ENCODE results near the gene MYLK4. TPM values are rescaled to one million over a fixed set of nuclear protein-coding genes. Genes with fewer than 3 reads are reported as not detected.

Gene MYLK4
- total RNA-seq, 4 donors from 2014 or later: 2.4 to 46.7 (median 26.9) TPM

GRCh38 chr6:2793534-2794151 is 42.9 kb upstream of the MYLK4 start:
- DNase-seq (peak; percentile 50 to 77), ATAC-seq (peak; percentile 32 to 67)
- Histone ChIP-seq H3K27ac (peak overlapping the region in 3 of 4 donors; percentile 19 to 64 (median 49)), H3K36me3 (no peaks in the 10 kb centered on the region), H3K27me3 (no peaks in the 10 kb centered on the region), H3K4me3 (no peak overlapping the region), H3K9me3 (no peaks in the 10 kb centered on the region), H3K4me1 (peaks cover 23 to 39% of the 10 kb centered on the region in 2 donors)
- TF ChIP-seq CTCF (IDR thresholded peaks at IDR 0.05 in 4 of 5, conservative IDR thresholded peaks at IDR 0.05 in 1 of 5) (no peak), POLR2A (IDR thresholded peaks at IDR 0.05) (no peak)
- intact Hi-C loops (cut with DNase I; ENCODE audit: low total_unique reads) (loop anchor here (5.0 kb wide), 1 partner anchor 194 kb away; no protein-coding TSS in a partner anchor), in situ Hi-C loops (cut with MboI; ENCODE audit: low sequenced_read_pairs in 4 of 4) (loop anchor here in 3 of 4 donors (10.0 kb wide), 1 partner anchor 51 kb away; the partner anchor contains the start of gene SERPINB1 (in 3 of the 3))

- H3K4me1 ChIP-seq: peaks cover 23 to 38% of the 10 kb centered on the region in 2 donors
- DNase-seq (no peak), ATAC-seq (no peak)
- H3K27me3 ChIP-seq: no peaks in the 10 kb centered on the region
- intact Hi-C loops (cut with DNase I; ENCODE audit: low total_unique reads): loop anchor here (5.0 kb wide), 1 partner anchor 195 kb away; no protein-coding TSS in a partner anchor
- no peak for TF ChIP-seq CTCF (IDR thresholded peaks at IDR 0.05 in 4 of 5, conservative IDR thresholded peaks at IDR 0.05 in 1 of 5)
- TF ChIP-seq POLR2A (IDR thresholded peaks at IDR 0.05): no peak
- no peak overlapping the region for H3K4me3 ChIP-seq
- H3K27ac ChIP-seq: peak overlapping the region; percentile 78 to 80 (median 79)
- in situ Hi-C loops (cut with MboI; ENCODE audit: low sequenced_read_pairs in 4 of 4): loop anchor here in 3 of 4 donors (10.0 kb wide), 1 partner anchor 52 kb away; the partner anchor contains the start of gene SERPINB1 (in 3 of the 3)
- H3K36me3 ChIP-seq: no peaks in the 10 kb centered on the region
- no peaks in the 10 kb centered on the region for H3K9me3 ChIP-seq
These were observed 41.8 kb upstream of the MYLK4 start for GRCh38 chr6:2792330-2793110.

GRCh38 chr6:2791450-2791974 is 40.8 kb upstream of the MYLK4 start:
- DNase-seq: no peak
- H3K27me3 ChIP-seq: no peaks in the 10 kb centered on the region
- H3K4me1 ChIP-seq: peaks cover 23 to 31% of the 10 kb centered on the region in 2 donors
- H3K9me3 ChIP-seq: no peaks in the 10 kb centered on the region
- TF ChIP-seq CTCF (IDR thresholded peaks at IDR 0.05 in 4 of 5, conservative IDR thresholded peaks at IDR 0.05 in 1 of 5) (no peak), POLR2A (IDR thresholded peaks at IDR 0.05) (no peak)
- H3K36me3 ChIP-seq: no peaks in the 10 kb centered on the region
- no peak overlapping the region for H3K4me3 ChIP-seq
- intact Hi-C loops (cut with DNase I; ENCODE audit: low total_unique reads): loop anchor here (1.0 to 5.0 kb wide), 4 partner anchors 55 to 196 kb away; no protein-coding TSS in a partner anchor
- in situ Hi-C loops (cut with MboI; ENCODE audit: low sequenced_read_pairs in 4 of 4): loop anchor here in 3 of 4 donors (10.0 kb wide), 1 partner anchor 53 kb away; the partner anchor contains the start of gene SERPINB1 (in 3 of the 3)
- no peak for ATAC-seq
- peak overlapping the region; percentile 78 to 80 (median 79) for H3K27ac ChIP-seq

GRCh38 chr6:2790588-2791449 is 40.1 kb upstream of the MYLK4 start:
- peak overlapping the region in 3 of 4 donors; percentile 24 to 29 (median 27) for H3K4me3 ChIP-seq
- DNase-seq: peak; percentile 61 to 78
- TF ChIP-seq CTCF (IDR thresholded peaks at IDR 0.05 in 4 of 5, conservative IDR thresholded peaks at IDR 0.05 in 1 of 5) (peak; percentile 74 to 84 (median 78)), POLR2A (IDR thresholded peaks at IDR 0.05) (no peak)
- H3K27ac ChIP-seq: peak overlapping the region; percentile 78 to 80 (median 79)
- H3K27me3 ChIP-seq: no peaks in the 10 kb centered on the region
- intact Hi-C loops (cut with DNase I; ENCODE audit: low total_unique reads) (loop anchor here (1.0 to 5.0 kb wide), 4 partner anchors 55 to 196 kb away; no protein-coding TSS in a partner anchor), in situ Hi-C loops (cut with MboI; ENCODE audit: low sequenced_read_pairs in 4 of 4) (loop anchor here in 3 of 4 donors (10.0 kb wide), 1 partner anchor 54 kb away; the partner anchor contains the start of gene SERPINB1 (in 3 of the 3))
- peak; percentile 84 to 85 for ATAC-seq
- peaks cover 23 to 31% of the 10 kb centered on the region in 2 donors for H3K4me1 ChIP-seq
- no peaks in the 10 kb centered on the region for H3K9me3 ChIP-seq
- H3K36me3 ChIP-seq: no peaks in the 10 kb centered on the region

Measured in gastrocnemius medialis (tissue), 4 donors.